ENCODE results near the gene ADCY5.
A peak's percentile ranks its signal among the peaks of the same experiment; 100 is the strongest.

ADCY5 gene

GRCh38 chr3:123244128-123244527 lies 204.8 kb downstream of the ADCY5 start (continued):
- TF ChIP-seq GLIS1 (tag by site-specific recombination; IDR thresholded peaks at IDR 0.05), result peak; percentile 26; the same call in 1 of the 2 replicates
- TF ChIP-seq ZNF558 (tag by site-specific recombination; IDR thresholded peaks at IDR 0.05), result no peak
- TF ChIP-seq KLF9 (tag by site-specific recombination; IDR thresholded peaks at IDR 0.05; ENCODE audit: low read depth), result no peak
- TF ChIP-seq ZNF830 (tag by site-specific recombination; IDR thresholded peaks at IDR 0.05; ENCODE audit: low read depth), result no peak
- no peak for TF ChIP-seq ZNF548 (tag by site-specific recombination; IDR thresholded peaks at IDR 0.05)
- no peak for TF ChIP-seq ZNF513 (tag by site-specific recombination; IDR thresholded peaks at IDR 0.05)
- TF ChIP-seq INSM2 (tag by site-specific recombination; IDR thresholded peaks at IDR 0.05), result no peak

GRCh38 chr3:123239756-123240155 lies 209.1 kb downstream of the ADCY5 start:
- H3K27ac ChIP-seq (ENCODE audit: extremely low read depth, low read depth, low read length), result no peak overlapping the region
- ChIA-PET POLR2A (no interaction called here), CTCF (no interaction called here)
- H3K4me3 ChIP-seq (ENCODE audit: low read depth, low read length), result no peak overlapping the region
- peaks cover 5% of the 10 kb centered on the region; the same call in 1 of the 2 replicates for H3K4me1 ChIP-seq (ENCODE audit: control insufficient read depth, insufficient read depth, low read length)
- H3K9me3 ChIP-seq (ENCODE audit: control insufficient read depth, insufficient read depth, low read depth, low read length), result no peaks in the 10 kb centered on the region
- H3K36me3 ChIP-seq (ENCODE audit: control insufficient read depth in 2 of 2, insufficient read depth in 1 of 2, low read length in 2 of 2), result peaks cover 0 to 11% of the 10 kb centered on the region in 2 experiments; a peak in 2 of 3 replicates
- TF ChIP-seq ZNF521 (tag by site-specific recombination; IDR thresholded peaks at IDR 0.05) (no peak), ELK4 (IDR thresholded peaks at IDR 0.05; ENCODE audit: borderline replicate concordance, low read depth, low read length) (no peak), ZXDB (tag by site-specific recombination; IDR thresholded peaks at IDR 0.05) (no peak), ZNF132 (tag by site-specific recombination; IDR thresholded peaks at IDR 0.05; ENCODE audit: borderline replicate concordance) (no peak), ZNF529 (tag by site-specific recombination; IDR thresholded peaks at IDR 0.05; ENCODE audit: insufficient replicate concordance) (no peak), ZNF211 (tag by site-specific recombination; IDR thresholded peaks at IDR 0.05; ENCODE audit: low read depth) (no peak), ZFP69B (tag by site-specific recombination; IDR thresholded peaks at IDR 0.05) (no peak), ZNF596 (tag by site-specific recombination; IDR thresholded peaks at IDR 0.05) (no peak), KLF1 (tag by site-specific recombination; IDR thresholded peaks at IDR 0.05) (no peak), HOXA7 (CRISPR knock-in tag; IDR thresholded peaks at IDR 0.05; ENCODE audit: borderline replicate concordance) (no peak), ZNF169 (tag by site-specific recombination; IDR thresholded peaks at IDR 0.05) (no peak), ZNF248 (tag by site-specific recombination; IDR thresholded peaks at IDR 0.05) (no peak), TSHZ1 (tag by site-specific recombination; IDR thresholded peaks at IDR 0.05; ENCODE audit: borderline replicate concordance) (no peak), ZNF830 (tag by site-specific recombination; IDR thresholded peaks at IDR 0.05; ENCODE audit: low read depth) (no peak), ZNF433 (tag by site-specific recombination; IDR thresholded peaks at IDR 0.05; ENCODE audit: low read depth) (no peak), GLI2 (tag by site-specific recombination; IDR thresholded peaks at IDR 0.05; ENCODE audit: borderline replicate concordance, low read depth) (no peak), IKZF3 (tag by site-specific recombination; IDR thresholded peaks at IDR 0.05) (no peak), ZEB2 (tag by site-specific recombination; IDR thresholded peaks at IDR 0.05) (no peak), ZBTB48 (tag by site-specific recombination; IDR thresholded peaks at IDR 0.05) (no peak), ZNF561 (tag by site-specific recombination; IDR thresholded peaks at IDR 0.05; ENCODE audit: borderline replicate concordance) (no peak)
